K562 (cell line): ENCODE data around the gene ARHGEF10L. TPM values are rescaled to one million over a fixed set of nuclear protein-coding genes. Genes with fewer than 3 reads are reported as not detected.

Source experiments
- ATAC-seq: fragments of 200-7000 bp; cut with Tn5 transposase; 3 replicates; pipeline ENCODE4 v1.9.1; 2020; ENCODE audit warnings: moderate library complexity
- BruUV-seq: library from RNA; stranded (reverse); fragments of 400-500 nt; replicated peaks from 2 replicates; lab custom pipeline; 2021; lab: Mats Ljungman, UMichigan
- CTCF ChIA-PET: fragments of 300-600 bp; formaldehyde crosslinking; extraction: SDS; loops from one replicate; lab custom pipeline; 2021; ENCODE audit warnings: low intra/inter-chr PET ratio; lab: Yijun Ruan, JAX
- POLR2A ChIA-PET: fragments of 300-600, 350-650 bp; sonication (Branson Sonifier 250); formaldehyde crosslinking; extraction: SDS; loops from one replicate; lab custom pipeline; 2021; ENCODE audit warnings: antibody characterized with exemption, inconsistent platforms; lab: Yijun Ruan, JAX
- DNase-seq, 4 experiments: peaks; one replicate each; pipeline versions ENCODE4 v3.0.0 to v3.0.0-alpha.2; 2011 to 2018; ENCODE audit warnings: low spot score in 3 of 4, mixed read lengths in 3 of 4; ENCODE audit errors: extremely low read depth in 1 of 4
- FAIRE-seq: peaks from 2 replicates; lab custom pipeline; 2011; peaks lifted over from hg19 to GRCh38; lab: Jason Lieb, UNC
- H2AFZ ChIP-seq: 2 replicates; pipeline ENCODE4 v1.6.0; 2011; ENCODE audit warnings: low read depth, low read length, control low read depth, inconsistent platforms
- H3K27ac ChIP-seq: fragments of 200-600 bp; 3 replicates; pipeline ENCODE4 v1.8.0; 2011; ENCODE audit warnings: low read depth, mild to moderate bottlenecking, control low read depth, inconsistent platforms, low read length, moderate library complexity, mixed read lengths; ENCODE audit errors: extremely low read depth
- H3K27me3 ChIP-seq, 2 experiments: fragments of 300-600 bp in 1 of 2; 2 replicates in 1 of 2; 3 replicates in 1 of 2; pipeline versions ENCODE4 v1.6.0 to v1.8.0; 2011; ENCODE audit warnings: inconsistent platforms in 2 of 2, low read length in 2 of 2, mild to moderate bottlenecking in 1 of 2, mixed read lengths in 1 of 2, moderate library complexity in 1 of 2; ENCODE audit not compliant: control insufficient read depth in 2 of 2, insufficient read depth in 2 of 2
- H3K36me3 ChIP-seq: fragments of 300-600 bp; 3 replicates; pipeline ENCODE4 v1.8.0; 2011; ENCODE audit warnings: mild to moderate bottlenecking, low read length, inconsistent platforms; ENCODE audit not compliant: control insufficient read depth, insufficient read depth
- H3K4me1 ChIP-seq, 2 experiments: fragments of 200-600 bp in 1 of 2; replicated peaks in 1 of 2; 2 replicates in 1 of 2; 3 replicates in 1 of 2; pipeline versions ENCODE4 v1.5.1 to v1.8.0; 2011; ENCODE audit warnings: inconsistent platforms in 2 of 2, low read length in 2 of 2, mild to moderate bottlenecking in 1 of 2, mixed read lengths in 1 of 2, moderate library complexity in 1 of 2; ENCODE audit not compliant: control insufficient read depth in 2 of 2, insufficient read depth in 2 of 2
- H3K4me2 ChIP-seq: 2 replicates; pipeline ENCODE4 v1.6.1; 2011; ENCODE audit warnings: low read length, control low read depth, inconsistent platforms, mixed read lengths; ENCODE audit not compliant: insufficient read depth
- H3K4me3 ChIP-seq: fragments of 200-600 bp; sonication (generic), shearing (Covaris generic); 2 replicates; pipeline ENCODE4 v1.5.1; 2016; ENCODE audit warnings: control low read depth, inconsistent platforms
- H3K79me2 ChIP-seq: fragments of 200-600 bp; 3 replicates; pipeline ENCODE4 v1.8.0; 2011; ENCODE audit warnings: low read length, inconsistent platforms; ENCODE audit not compliant: control insufficient read depth, insufficient read depth
- H3K9ac ChIP-seq, 2 experiments: 2 replicates each; pipeline versions ENCODE4 v1.6.0 to v1.6.1; 2011; ENCODE audit warnings: low read depth in 2 of 2, low read length in 2 of 2, control low read depth in 1 of 2, inconsistent platforms in 1 of 2, mild to moderate bottlenecking in 1 of 2, mixed read lengths in 1 of 2; ENCODE audit not compliant: insufficient read depth in 1 of 2
- H3K9me1 ChIP-seq: one replicate; pipeline ENCODE4 v1.6.0; 2011; ENCODE audit warnings: inconsistent platforms, mild to moderate bottlenecking, low read length, moderate library complexity; ENCODE audit not compliant: control insufficient read depth, insufficient read depth
- H3K9me3 ChIP-seq: replicated peaks from 2 replicates; pipeline ENCODE4 v1.5.1; 2011; ENCODE audit warnings: low read depth, low read length, inconsistent platforms; ENCODE audit not compliant: control insufficient read depth, insufficient read depth
- H4K20me1 ChIP-seq: replicated peaks from 2 replicates; pipeline ENCODE4 v1.6.1; 2011; ENCODE audit warnings: low read length, inconsistent platforms, mixed read lengths; ENCODE audit not compliant: control insufficient read depth, insufficient read depth
- POLR2A ChIP-seq: fragments of 450-650 bp; conservative IDR thresholded peaks from 2 replicates; pipeline ENCODE4 v1.6.1; 2016
- TCFL5 ChIP-seq: fragments of 250-450 bp; sonication (Bioruptor Pico); conservative IDR thresholded peaks from 2 replicates; pipeline ENCODE4 v1.6.1; 2021; ENCODE audit warnings: mild to moderate bottlenecking, moderate library complexity, matching md5 sums
- ZNF407 ChIP-seq: fragments of 450-650 bp; IDR thresholded peaks from 2 replicates; pipeline ENCODE4 v1.6.1; 2016; ENCODE audit warnings: low read depth
- WGBS: fragments of 100-300 bp; shearing (Covaris generic); methylation state at CpG from one replicate; pipeline ENCODE4 v1.1.6; 2016; ENCODE audit warnings: low coverage, mixed read lengths; ENCODE audit not compliant: insufficient coverage; ENCODE audit errors: missing lambda C conversion rate; 5-methylcytosine and 5-hydroxymethylcytosine counted together
- in situ Hi-C: fragments of 300-500 bp; cut with MboI; formaldehyde crosslinking; loops from 4 replicates; pipeline ENCODE4 v1.15.0; 2018; ENCODE audit warnings: inconsistent platforms, mixed read lengths
- intact Hi-C: fragments of 100-400 bp; cut with micrococcal nuclease; formaldehyde crosslinking; loops from 2 replicates; pipeline ENCODE4 v1.14.2; 2022
- polyA plus RNA-seq, 8 experiments: library from polyadenylated mRNA; depleted of rRNA in 4 of 8; stranded (reverse) in 5 of 8; unstranded in 3 of 8; fragments of >200 nt; fragmentation: Nextera tagmentation in 2 of 8; fragmentation: Illumina TruSeq in 1 of 8; extraction: Ambion mirVana in 2 of 8; extraction: Trizol in 1 of 8; gene quantifications; 2 replicates each; pipeline versions ENCODE4 v1.2.1 to v1.2.3, GENCODE V29; 2011 to 2014; ENCODE audit warnings: inconsistent platforms in 1 of 8, missing spikeins in 1 of 8
- total RNA-seq, 7 experiments: library from RNA; depleted of rRNA in 6 of 7; stranded (reverse); fragments of >200 nt in 6 of 7; fragmentation: Illumina TruSeq in 2 of 7; extraction: Trizol in 2 of 7; gene quantifications; 2 replicates each; pipeline versions ENCODE4 v1.2.1 to v1.2.3, GENCODE V29; 2011 to 2021; ENCODE audit warnings: low replicate concordance in 1 of 7
- TF ChIP-seq, protein P1 (sequence below), 3 experiments: IDR thresholded peaks in 2 of 3; conservative IDR thresholded peaks in 1 of 3; 2 replicates each; pipeline ENCODE4 v1.5.1; 2011 to 2012; ENCODE audit warnings: low read length in 3 of 3, mild to moderate bottlenecking in 3 of 3, control low read depth in 2 of 3, improper control_type of control experiment in 1 of 3, inconsistent platforms in 1 of 3, low read depth in 1 of 3, mixed read lengths in 1 of 3, moderate library complexity in 1 of 3; ENCODE audit not compliant: insufficient read depth in 2 of 3

The ARHGEF10L gene
- total and polyA plus RNA-seq, 9 of the 15 experiments (the other 6 are each of a cell fraction or from before 2014, with no cell fraction given) = 0.09 to 0.13 TPM; not detected in 7

DNA sequence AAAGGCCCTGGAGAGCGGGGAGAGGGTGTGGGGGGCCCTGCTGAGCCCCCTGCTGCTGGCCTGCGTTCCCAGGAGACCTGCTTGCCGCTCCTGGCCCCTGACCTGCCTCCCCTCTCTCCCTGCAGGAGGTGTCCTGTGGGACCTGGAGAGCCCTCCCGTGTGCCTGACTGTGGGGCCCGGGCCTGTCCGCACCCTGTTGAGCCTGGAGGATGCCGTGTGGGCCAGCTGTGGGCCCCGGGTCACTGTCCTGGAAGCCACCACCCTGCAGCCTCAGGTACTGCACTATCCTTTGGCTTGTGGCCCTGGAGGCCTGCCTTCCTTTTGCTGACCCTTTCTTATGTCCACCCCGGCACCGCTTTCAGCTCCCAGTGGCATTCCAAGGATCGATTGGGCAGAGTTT lies 124.8 kb downstream of the ARHGEF10L start:
- H3K27ac ChIP-seq = no peak overlapping the region
- ChIA-PET CTCF (no interaction called here), POLR2A (interaction anchor here (0.5 kb wide), 1 partner anchor 281 kb away, joined by 3 read pairs; no protein-coding TSS in a partner anchor)
- H3K4me1 ChIP-seq = no peaks in the 10 kb centered on the region
- TF ChIP-seq TCFL5 (CRISPR knock-in tag) (no peak), ZNF407 (no peak), POLR2A (no peak)
- TF ChIP-seq, protein P1, sequence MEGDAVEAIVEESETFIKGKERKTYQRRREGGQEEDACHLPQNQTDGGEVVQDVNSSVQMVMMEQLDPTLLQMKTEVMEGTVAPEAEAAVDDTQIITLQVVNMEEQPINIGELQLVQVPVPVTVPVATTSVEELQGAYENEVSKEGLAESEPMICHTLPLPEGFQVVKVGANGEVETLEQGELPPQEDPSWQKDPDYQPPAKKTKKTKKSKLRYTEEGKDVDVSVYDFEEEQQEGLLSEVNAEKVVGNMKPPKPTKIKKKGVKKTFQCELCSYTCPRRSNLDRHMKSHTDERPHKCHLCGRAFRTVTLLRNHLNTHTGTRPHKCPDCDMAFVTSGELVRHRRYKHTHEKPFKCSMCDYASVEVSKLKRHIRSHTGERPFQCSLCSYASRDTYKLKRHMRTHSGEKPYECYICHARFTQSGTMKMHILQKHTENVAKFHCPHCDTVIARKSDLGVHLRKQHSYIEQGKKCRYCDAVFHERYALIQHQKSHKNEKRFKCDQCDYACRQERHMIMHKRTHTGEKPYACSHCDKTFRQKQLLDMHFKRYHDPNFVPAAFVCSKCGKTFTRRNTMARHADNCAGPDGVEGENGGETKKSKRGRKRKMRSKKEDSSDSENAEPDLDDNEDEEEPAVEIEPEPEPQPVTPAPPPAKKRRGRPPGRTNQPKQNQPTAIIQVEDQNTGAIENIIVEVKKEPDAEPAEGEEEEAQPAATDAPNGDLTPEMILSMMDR (IDR thresholded peaks at IDR 0.05 in 2 of 3, conservative IDR thresholded peaks at IDR 0.05 in 1 of 3; ENCODE audit: insufficient read depth in 2 of 3, low read depth in 1 of 3, low read length in 3 of 3) = 0 out of 6 replicates have a peak, but pooled peaks have one; percentile 7 to 17 (median 11)
- WGBS = 0% methylated on average over 11 of the region's 11 CpGs
- no peak overlapping the region; a peak in 1 of 4 replicates for H3K9ac ChIP-seq
- BruUV-seq = no TSS peak
- H2AFZ ChIP-seq = no peak overlapping the region
- in situ Hi-C loops = loop anchor here (10.0 kb wide), 2 partner anchors 160 to 910 kb away; no protein-coding TSS in a partner anchor
- intact Hi-C loops = loop anchor here (5.0 to 10.0 kb wide), 6 partner anchors 83 to 913 kb away; partner anchors contain the start of gene IGSF21
- H3K4me2 ChIP-seq = no peak overlapping the region
- no peaks in the 10 kb centered on the region for H3K36me3 ChIP-seq
- H3K79me2 ChIP-seq = no peaks in the 10 kb centered on the region
- peaks cover 3% of the 10 kb centered on the region for H3K9me1 ChIP-seq
- peak; percentile 69 for ATAC-seq
- DNase-seq = peak in 3 of 4 experiments; percentile 21 to 32 (median 24)
- FAIRE-seq = no peak
- no peak overlapping the region for H3K4me3 ChIP-seq
- peaks cover 28% of the 10 kb centered on the region for H4K20me1 ChIP-seq
- H3K9me3 ChIP-seq = no peaks in the 10 kb centered on the region
- H3K27me3 ChIP-seq = peaks cover 5 to 23% of the 10 kb centered on the region in 2 experiments; a peak in 4 of 5 replicates
